Glutamatergic neuron (in vitro differentiated cells): ENCODE data around the gene CAPN2. TPM values are rescaled to one million over a fixed set of nuclear protein-coding genes. Genes with fewer than 3 reads are reported as not detected.

Experiments used
- DNase-seq: peaks from one replicate; pipeline ENCODE4 v3.0.0; 2022
- H3K27ac Mint-ChIP-seq: one replicate; pipeline ENCODE4 v1.8.0; 2020; ENCODE audit warnings: mild to moderate bottlenecking, mixed read lengths, inconsistent platforms; ENCODE audit not compliant: unreplicated experiment
- H3K27me3 Mint-ChIP-seq: one replicate; pipeline ENCODE4 v1.8.0; 2020; ENCODE audit warnings: mild to moderate bottlenecking, moderate library complexity, mixed read lengths, inconsistent platforms; ENCODE audit not compliant: unreplicated experiment
- H3K36me3 Mint-ChIP-seq: one replicate; pipeline ENCODE4 v1.8.0; 2020; ENCODE audit warnings: mild to moderate bottlenecking, mixed read lengths, inconsistent platforms; ENCODE audit not compliant: unreplicated experiment
- H3K4me1 Mint-ChIP-seq: one replicate; pipeline ENCODE4 v1.8.0; 2020; ENCODE audit warnings: mild to moderate bottlenecking, low read depth, mixed read lengths, inconsistent platforms; ENCODE audit not compliant: unreplicated experiment
- H3K4me3 Mint-ChIP-seq: one replicate; pipeline ENCODE4 v1.8.0; 2020; ENCODE audit warnings: mild to moderate bottlenecking, mixed read lengths, inconsistent platforms; ENCODE audit not compliant: unreplicated experiment
- H3K9me3 Mint-ChIP-seq: one replicate; pipeline ENCODE4 v1.8.0; 2020; ENCODE audit warnings: mild to moderate bottlenecking, moderate library complexity, mixed read lengths, inconsistent platforms; ENCODE audit not compliant: unreplicated experiment
- CTCF ChIP-seq: fragments of 200-600 bp; sonication (generic); IDR thresholded peaks from one replicate; pipeline ENCODE4 v1.5.0; 2021; ENCODE audit not compliant: partially characterized antibody, unreplicated experiment
- total RNA-seq: library from RNA; stranded (reverse); fragmentation: NEBNext Ultra II Directional; extraction: Animal tissue kit (Norgen Biotek cat#: 25700); gene quantifications from one replicate; pipeline ENCODE4 v1.2.1, GENCODE V29; 2021; ENCODE audit not compliant: unreplicated experiment

Gene CAPN2
- total RNA-seq, 1 donor from 2014 or later = 25.6 TPM

GRCh38 chr1:223785808-223786207 lies 73.5 kb downstream of the CAPN2 start:
- TF ChIP-seq CTCF = no peak
- Mint-ChIP-seq H3K9me3 (peaks cover 1% of the 10 kb centered on the region), H3K36me3 (no peaks in the 10 kb centered on the region), H3K4me3 (no peak overlapping the region), H3K27ac (no peak overlapping the region), H3K4me1 (no peaks in the 10 kb centered on the region), H3K27me3 (no peaks in the 10 kb centered on the region)
- DNase-seq = no peak

- no peaks in the 10 kb centered on the region for H3K36me3 Mint-ChIP-seq
- no peak overlapping the region for H3K4me3 Mint-ChIP-seq
- H3K4me1 Mint-ChIP-seq = no peaks in the 10 kb centered on the region
- no peak overlapping the region for H3K27ac Mint-ChIP-seq
- no peak for TF ChIP-seq CTCF
- no peak for DNase-seq
- no peaks in the 10 kb centered on the region for H3K9me3 Mint-ChIP-seq
- no peaks in the 10 kb centered on the region for H3K27me3 Mint-ChIP-seq
Measured at GRCh38 chr1:223788746-223789415, 76.5 kb downstream of the CAPN2 start.

- no peak overlapping the region for H3K27ac Mint-ChIP-seq
- no peaks in the 10 kb centered on the region for H3K9me3 Mint-ChIP-seq
- H3K4me1 Mint-ChIP-seq = no peaks in the 10 kb centered on the region
- TF ChIP-seq CTCF = no peak
- DNase-seq = no peak
- no peak overlapping the region for H3K4me3 Mint-ChIP-seq
- no peaks in the 10 kb centered on the region for H3K36me3 Mint-ChIP-seq
- H3K27me3 Mint-ChIP-seq = no peaks in the 10 kb centered on the region
Measured at GRCh38 chr1:223792046-223792445, 79.7 kb downstream of the CAPN2 start.

- Mint-ChIP-seq H3K4me1 (no peaks in the 10 kb centered on the region), H3K27ac (no peak overlapping the region), H3K27me3 (no peaks in the 10 kb centered on the region), H3K9me3 (no peaks in the 10 kb centered on the region), H3K36me3 (no peaks in the 10 kb centered on the region), H3K4me3 (no peak overlapping the region)
- no peak for DNase-seq
- no peak for TF ChIP-seq CTCF
Measured at GRCh38 chr1:223793716-223794115, 81.4 kb downstream of the CAPN2 start.

- no peaks in the 10 kb centered on the region for H3K36me3 Mint-ChIP-seq
- TF ChIP-seq CTCF = no peak
- no peaks in the 10 kb centered on the region for H3K27me3 Mint-ChIP-seq
- no peak overlapping the region for H3K27ac Mint-ChIP-seq
- DNase-seq = no peak
- no peak overlapping the region for H3K4me3 Mint-ChIP-seq
- no peaks in the 10 kb centered on the region for H3K9me3 Mint-ChIP-seq
- no peaks in the 10 kb centered on the region for H3K4me1 Mint-ChIP-seq
Measured at GRCh38 chr1:223794136-223794880, 82.0 kb downstream of the CAPN2 start.
